Activated naive CD8-positive, alpha-beta T cell (primary cell): ENCODE results near the gene ADAM23.
"Not testable (repeated sequence)": the region's sequence is repeated elsewhere in the genome, so short reads cannot be mapped to it uniquely, and the experiment has no call there.

Experiments used
- H3K27ac Mint-ChIP-seq: one replicate; pipeline ENCODE4 v1.8.0; 2021; ENCODE audit warnings: mixed read lengths
- H3K27me3 Mint-ChIP-seq: one replicate; pipeline ENCODE4 v1.8.0; 2021; ENCODE audit warnings: mixed read lengths
- H3K36me3 Mint-ChIP-seq: one replicate; pipeline ENCODE4 v1.8.0; 2021; ENCODE audit warnings: mixed read lengths
- H3K4me1 Mint-ChIP-seq: one replicate; pipeline ENCODE4 v1.8.0; 2021; ENCODE audit warnings: low read depth, mixed read lengths
- H3K4me3 Mint-ChIP-seq: one replicate; pipeline ENCODE4 v1.8.0; 2021; ENCODE audit warnings: mild to moderate bottlenecking, mixed read lengths
- H3K9me3 Mint-ChIP-seq: one replicate; pipeline ENCODE4 v1.8.0; 2021; ENCODE audit warnings: low read depth, mixed read lengths

ADAM23 gene, protein sequence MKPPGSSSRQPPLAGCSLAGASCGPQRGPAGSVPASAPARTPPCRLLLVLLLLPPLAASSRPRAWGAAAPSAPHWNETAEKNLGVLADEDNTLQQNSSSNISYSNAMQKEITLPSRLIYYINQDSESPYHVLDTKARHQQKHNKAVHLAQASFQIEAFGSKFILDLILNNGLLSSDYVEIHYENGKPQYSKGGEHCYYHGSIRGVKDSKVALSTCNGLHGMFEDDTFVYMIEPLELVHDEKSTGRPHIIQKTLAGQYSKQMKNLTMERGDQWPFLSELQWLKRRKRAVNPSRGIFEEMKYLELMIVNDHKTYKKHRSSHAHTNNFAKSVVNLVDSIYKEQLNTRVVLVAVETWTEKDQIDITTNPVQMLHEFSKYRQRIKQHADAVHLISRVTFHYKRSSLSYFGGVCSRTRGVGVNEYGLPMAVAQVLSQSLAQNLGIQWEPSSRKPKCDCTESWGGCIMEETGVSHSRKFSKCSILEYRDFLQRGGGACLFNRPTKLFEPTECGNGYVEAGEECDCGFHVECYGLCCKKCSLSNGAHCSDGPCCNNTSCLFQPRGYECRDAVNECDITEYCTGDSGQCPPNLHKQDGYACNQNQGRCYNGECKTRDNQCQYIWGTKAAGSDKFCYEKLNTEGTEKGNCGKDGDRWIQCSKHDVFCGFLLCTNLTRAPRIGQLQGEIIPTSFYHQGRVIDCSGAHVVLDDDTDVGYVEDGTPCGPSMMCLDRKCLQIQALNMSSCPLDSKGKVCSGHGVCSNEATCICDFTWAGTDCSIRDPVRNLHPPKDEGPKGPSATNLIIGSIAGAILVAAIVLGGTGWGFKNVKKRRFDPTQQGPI

DNA sequence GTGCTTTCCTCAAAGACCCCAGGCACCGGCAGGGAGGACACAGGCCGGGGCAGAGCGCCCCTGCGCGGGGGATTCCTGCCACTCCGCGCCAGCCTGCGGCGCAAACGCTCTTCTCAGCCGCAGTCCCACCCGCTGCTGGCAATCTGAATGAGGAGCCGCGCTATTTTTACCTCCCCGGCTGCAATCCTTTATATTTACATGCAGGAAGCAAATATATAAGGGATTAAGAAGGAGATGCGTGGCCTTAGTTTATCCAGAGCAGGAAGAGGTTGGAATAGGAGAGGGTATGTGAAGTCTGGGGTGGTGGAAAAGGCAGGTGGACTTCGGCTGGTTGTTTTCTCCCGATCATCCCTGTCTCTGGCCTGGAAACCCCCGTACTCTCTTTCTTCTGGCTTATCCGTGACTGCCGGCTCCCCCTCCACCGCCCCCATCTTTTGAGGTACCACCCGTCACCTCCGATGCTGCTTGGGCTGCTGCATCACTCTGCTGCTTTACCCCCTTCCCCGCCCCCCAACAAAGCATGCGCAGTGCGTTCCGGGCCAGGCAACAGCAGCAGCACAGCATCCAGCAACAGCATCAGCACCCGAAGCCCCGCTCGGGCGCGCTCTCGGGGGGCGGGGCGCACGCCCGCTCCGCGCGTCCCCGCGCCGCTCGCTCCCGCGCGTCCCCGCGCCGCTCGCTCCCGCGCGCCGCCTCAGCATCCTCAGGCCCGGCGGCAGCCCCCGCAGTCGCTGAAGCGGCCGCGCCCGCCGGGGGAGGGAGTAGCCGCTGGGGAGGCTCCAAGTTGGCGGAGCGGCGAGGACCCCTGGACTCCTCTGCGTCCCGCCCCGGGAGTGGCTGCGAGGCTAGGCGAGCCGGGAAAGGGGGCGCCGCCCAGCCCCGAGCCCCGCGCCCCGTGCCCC lies at the start of gene ADAM23:
TSS of gene ADAM23 (plus strand) at position 700 of the 902 bp plus-strand sequence. CDS start 335 bp downstream, outside the sequence.
- Mint-ChIP-seq H3K9me3 (no peaks in the 10 kb centered on the region), H3K27ac (no peak within 1 kb of the TSS), H3K4me1 (peaks cover 13% of the 10 kb centered on the region), H3K4me3 (peak within 1 kb of the TSS; percentile 86), H3K36me3 (no peaks in the 10 kb centered on the region), H3K27me3 (peaks cover 53% of the 10 kb centered on the region)

DNA sequence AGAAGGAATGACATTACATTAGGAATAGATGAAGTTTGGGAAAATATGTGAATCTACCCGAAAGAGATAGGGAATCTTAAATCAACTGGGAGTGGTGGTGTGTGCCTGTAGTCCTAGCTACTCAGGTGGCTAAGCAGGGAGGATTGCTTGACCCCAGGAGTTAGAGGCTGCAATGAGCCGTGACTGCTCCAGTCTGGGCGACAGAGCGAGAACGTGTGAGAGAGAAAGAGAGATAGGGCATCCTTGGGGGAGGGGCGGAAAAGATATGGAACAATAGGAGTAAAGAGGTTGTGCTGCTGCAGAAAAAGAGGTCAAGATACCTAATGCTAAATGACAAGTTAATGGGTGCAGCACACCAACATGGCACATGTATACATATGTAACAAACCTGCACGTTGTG lies 47.1 kb upstream of the ADAM23 start:
- Mint-ChIP-seq H3K27ac (no peak overlapping the region), H3K27me3 (no peaks in the 10 kb centered on the region), H3K9me3 (no peaks in the 10 kb centered on the region), H3K4me3 (no peak overlapping the region), H3K4me1 (no peaks in the 10 kb centered on the region), H3K36me3 (no peaks in the 10 kb centered on the region)

DNA sequence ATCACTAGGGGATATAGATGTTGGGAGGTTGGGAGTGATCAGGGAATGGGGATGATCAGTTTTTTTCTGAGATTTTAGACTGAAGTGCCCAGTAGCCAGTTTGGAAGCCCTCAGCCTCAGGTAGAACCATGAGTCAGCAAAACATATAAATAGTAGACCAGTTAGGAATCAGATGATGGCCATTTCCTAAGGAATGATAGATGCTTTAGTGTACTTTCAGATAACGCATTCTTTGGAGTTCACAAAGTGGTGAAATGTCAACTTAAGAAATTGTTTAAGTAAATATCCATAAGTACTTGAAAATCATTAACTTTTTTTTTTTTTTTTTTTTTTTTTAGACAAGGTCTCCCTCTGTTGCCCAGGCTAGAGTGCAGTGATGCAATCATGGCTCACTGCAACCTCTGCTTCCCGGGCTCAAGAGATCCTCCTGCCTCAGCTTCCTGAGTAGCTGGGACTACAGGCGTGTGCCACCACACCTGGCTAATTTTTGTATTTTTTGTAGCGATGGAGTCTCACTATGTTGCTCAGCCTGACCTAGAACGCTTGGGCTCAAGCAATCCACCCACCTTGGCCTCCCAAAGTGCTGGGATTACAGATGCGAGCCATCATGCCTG lies 40.3 kb upstream of the ADAM23 start:
- not testable (repeated sequence) for H3K36me3 Mint-ChIP-seq

DNA sequence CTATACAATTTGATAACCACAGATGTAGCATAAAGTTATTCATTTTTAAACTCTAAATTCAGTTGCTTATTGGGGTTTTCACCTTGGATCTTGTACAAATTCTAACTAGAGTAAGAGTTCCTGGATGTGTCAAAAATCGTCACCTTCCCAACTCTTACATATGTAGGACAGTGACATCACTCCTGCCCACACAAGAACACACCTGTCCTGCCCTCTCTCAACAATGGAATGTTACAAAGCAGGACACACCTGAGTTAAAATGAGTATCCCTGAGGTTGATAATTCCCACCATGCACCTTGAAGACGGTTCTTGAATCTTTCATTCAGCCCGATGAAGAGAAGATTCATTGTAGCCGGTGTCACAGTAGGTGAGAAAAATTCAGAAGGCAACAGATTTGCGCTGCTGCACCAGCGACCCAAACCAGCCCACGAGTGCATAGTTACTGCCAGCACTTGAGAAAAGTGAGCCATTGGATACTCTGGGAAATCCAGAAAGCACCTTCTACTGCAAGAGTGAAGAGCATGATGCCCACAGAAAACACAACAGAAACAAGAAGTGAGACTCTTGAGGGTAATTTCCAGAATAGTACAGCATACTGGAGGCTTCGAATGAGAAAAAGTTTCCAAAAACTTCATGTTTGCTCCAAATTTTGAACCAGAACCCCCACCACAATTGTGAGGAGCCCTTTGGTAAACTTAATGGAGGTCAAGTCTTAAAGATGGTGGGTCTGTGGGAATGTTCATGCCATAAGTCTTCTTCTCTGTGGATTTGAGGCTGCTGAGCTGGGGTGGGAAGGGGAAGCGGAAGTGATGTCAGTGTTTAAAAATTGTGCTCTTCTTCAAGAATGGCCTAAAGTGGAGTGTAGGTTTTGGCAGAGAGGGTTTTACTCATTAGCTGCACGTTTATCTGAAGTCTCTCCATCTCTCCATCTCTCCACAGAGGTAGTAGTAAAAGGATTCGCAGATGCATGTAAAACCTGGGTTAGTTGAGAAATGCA lies 34.7 kb upstream of the ADAM23 start:
- Mint-ChIP-seq H3K36me3 (no peaks in the 10 kb centered on the region), H3K4me1 (no peaks in the 10 kb centered on the region), H3K4me3 (no peak overlapping the region), H3K9me3 (no peaks in the 10 kb centered on the region), H3K27me3 (peaks cover 7% of the 10 kb centered on the region), H3K27ac (no peak overlapping the region)

More for the DNA sequence above, 40.3 kb upstream of the ADAM23 start:
- H3K27ac Mint-ChIP-seq, H3K27me3 Mint-ChIP-seq, H3K4me1 Mint-ChIP-seq, H3K4me3 Mint-ChIP-seq, H3K9me3 Mint-ChIP-seq: not testable (repeated sequence)

DNA sequence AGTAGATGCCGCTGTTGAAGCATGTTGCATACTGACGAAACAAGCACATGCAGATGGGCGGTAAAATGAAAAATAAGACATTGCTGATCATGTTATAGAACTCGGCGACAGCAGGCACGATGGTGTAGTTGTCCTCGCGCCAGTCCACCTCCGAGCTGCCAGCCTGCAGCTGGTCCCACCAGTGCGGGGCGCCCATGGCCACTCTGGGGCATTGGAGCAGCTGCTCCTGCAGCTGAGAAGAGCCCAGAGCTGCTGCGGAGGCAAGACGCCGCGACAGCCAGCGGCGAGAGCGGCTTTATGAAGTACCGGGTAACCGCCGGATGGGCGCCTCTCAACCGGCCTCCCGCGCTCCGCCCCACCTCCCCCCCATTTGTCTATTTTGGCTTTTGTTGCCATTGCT lies 32.6 kb upstream of the ADAM23 start:
- Mint-ChIP-seq H3K9me3 (no peaks in the 10 kb centered on the region), H3K4me3 (no peak overlapping the region), H3K4me1 (no peaks in the 10 kb centered on the region), H3K27ac (no peak overlapping the region), H3K36me3 (no peaks in the 10 kb centered on the region), H3K27me3 (peaks cover 7% of the 10 kb centered on the region)

DNA sequence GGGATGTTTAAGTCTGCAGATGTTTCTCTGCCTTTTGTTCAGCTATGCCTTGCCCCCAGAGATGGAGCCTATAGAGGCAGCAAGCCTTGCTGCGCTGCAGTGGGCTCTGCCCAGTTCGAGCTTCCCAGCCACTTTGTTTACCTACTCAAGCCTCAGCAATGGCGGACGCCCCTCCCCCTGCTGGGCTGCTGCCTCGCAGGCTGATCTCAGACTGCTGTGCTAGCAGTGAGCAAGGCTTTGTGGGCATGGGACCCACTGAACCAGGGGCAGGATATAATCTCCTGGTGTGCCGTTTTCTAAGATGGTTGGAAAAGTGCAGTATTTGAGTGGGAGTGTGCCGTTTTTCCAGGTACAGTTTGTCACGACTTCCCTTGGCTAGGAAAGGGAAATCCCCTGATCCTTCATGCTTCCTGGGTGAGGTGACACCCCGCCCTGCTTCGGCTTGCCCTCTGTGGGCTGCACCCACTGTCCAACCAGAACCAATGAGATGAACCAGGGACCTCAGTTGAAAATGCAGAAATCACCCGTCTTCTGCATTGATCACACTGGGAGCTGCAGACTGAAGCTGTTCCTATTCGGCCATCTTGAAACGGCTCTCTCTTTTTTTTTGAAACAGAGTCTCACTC lies 27.6 kb upstream of the ADAM23 start:
- H3K36me3 Mint-ChIP-seq, result no peaks in the 10 kb centered on the region
- H3K27ac Mint-ChIP-seq, result no peak overlapping the region
- peaks cover 4% of the 10 kb centered on the region for H3K9me3 Mint-ChIP-seq
- no peaks in the 10 kb centered on the region for H3K4me1 Mint-ChIP-seq
- peaks cover 9% of the 10 kb centered on the region for H3K27me3 Mint-ChIP-seq
- H3K4me3 Mint-ChIP-seq, result no peak overlapping the region

DNA sequence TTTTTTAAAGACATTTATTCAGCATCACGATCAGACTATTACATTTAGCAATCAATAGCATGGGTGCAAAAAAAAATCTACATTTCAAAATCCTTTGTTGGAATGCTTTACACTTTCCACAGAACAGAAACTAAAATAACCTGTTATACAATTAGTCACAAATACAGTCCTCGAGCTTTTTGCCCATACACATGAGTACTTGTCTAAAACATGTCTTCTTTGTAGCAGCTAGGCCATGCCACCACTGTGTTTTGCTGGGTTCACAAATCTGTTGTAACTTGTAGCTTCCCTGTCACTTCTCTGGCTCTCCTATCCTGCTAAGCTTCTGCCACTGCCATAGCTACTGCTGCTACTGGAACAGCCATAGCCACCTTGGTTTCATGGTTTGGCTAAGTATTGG lies 24.4 kb upstream of the ADAM23 start:
- Mint-ChIP-seq H3K4me1 (no peaks in the 10 kb centered on the region), H3K9me3 (peaks cover 4% of the 10 kb centered on the region), H3K27me3 (peaks cover 13% of the 10 kb centered on the region), H3K4me3 (no peak overlapping the region), H3K36me3 (no peaks in the 10 kb centered on the region), H3K27ac (no peak overlapping the region)

DNA sequence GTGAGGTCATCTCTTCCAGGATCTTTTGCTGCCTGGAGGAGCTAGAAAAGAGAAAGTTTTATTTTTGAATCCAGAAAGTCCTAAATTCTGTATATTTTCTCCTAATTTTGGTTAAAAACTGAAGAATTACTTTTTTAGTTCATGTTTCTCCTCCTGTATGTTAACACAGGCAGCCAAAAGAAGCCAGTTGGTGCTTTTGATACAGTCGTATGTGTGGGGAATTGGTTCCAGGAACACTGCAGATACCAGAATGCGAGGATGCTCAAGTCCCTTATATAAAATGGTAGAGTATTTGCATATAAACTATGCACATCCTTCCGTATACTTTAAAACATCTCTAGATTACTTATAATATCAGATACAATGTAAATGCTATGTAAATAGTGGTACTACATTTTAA lies 22.6 kb upstream of the ADAM23 start:
- Mint-ChIP-seq H3K9me3 (peaks cover 4% of the 10 kb centered on the region), H3K27ac (no peak overlapping the region), H3K4me3 (no peak overlapping the region), H3K4me1 (no peaks in the 10 kb centered on the region), H3K36me3 (no peaks in the 10 kb centered on the region), H3K27me3 (peaks cover 13% of the 10 kb centered on the region)

DNA sequence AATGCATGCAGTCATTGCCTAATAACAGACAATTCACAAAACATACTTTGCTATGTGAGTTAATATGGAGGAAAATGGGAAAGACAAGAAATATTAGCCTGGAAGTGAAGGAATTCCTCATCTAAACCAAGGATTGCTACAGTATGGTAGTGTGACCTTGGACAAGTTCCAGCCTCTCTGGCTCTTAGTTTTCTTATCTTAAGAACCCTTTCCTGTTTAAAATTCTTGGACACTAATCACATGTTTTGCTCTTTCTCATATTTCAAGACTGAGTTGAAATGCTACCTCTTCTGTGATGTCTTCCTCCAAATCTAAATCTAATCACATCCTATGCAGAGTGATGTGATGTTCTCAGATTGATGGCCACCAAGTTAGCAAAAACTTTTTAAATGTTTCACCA lies 20.8 kb upstream of the ADAM23 start:
- Mint-ChIP-seq H3K4me1 (no peaks in the 10 kb centered on the region), H3K27me3 (peaks cover 8% of the 10 kb centered on the region), H3K9me3 (peaks cover 4% of the 10 kb centered on the region), H3K36me3 (no peaks in the 10 kb centered on the region), H3K27ac (no peak overlapping the region), H3K4me3 (no peak overlapping the region)

DNA sequence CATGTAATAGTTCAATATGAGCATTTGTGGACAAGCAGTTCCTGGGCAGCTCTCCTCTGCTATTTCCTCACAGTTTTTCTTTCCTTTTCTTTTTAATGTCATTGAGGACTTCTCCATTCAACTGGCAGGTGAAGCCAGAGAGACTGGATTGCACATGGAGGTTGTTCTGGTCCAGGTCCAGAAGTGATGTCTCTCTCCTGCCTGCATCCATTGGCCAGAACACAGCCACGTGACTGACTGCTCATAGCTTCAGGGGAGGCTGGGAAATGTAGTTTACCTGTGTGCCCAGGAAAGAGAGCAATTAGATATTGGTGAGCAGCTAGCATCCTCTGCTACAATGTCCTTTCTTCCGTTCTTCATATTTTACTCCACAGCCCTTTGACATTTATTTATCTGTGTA lies 20.2 kb upstream of the ADAM23 start:
- Mint-ChIP-seq H3K4me3 (no peak overlapping the region), H3K27ac (no peak overlapping the region), H3K9me3 (peaks cover 4% of the 10 kb centered on the region), H3K27me3 (peaks cover 10% of the 10 kb centered on the region), H3K4me1 (no peaks in the 10 kb centered on the region), H3K36me3 (no peaks in the 10 kb centered on the region)

DNA sequence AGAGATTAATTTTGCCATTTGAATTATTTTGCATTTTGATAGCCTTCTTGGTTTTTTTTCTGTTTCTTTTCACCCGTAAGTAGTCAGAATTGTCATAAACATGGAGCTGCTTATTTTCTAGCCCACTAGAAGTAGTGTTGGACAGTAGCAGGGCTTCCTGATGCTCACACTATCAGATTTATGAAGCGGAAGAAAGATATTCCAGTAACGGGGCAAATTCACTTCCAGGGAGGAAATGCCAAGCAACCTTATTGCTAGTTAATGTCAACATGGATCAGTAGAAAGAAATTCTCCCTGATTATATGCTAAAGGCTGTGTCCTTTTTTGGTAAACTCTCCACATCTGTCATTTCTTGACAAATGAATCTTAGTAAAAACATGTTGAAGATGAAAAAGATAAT lies 19.2 kb upstream of the ADAM23 start:
- Mint-ChIP-seq H3K4me3 (no peak overlapping the region), H3K27me3 (peaks cover 10% of the 10 kb centered on the region), H3K4me1 (no peaks in the 10 kb centered on the region), H3K9me3 (peaks cover 3% of the 10 kb centered on the region), H3K27ac (no peak overlapping the region), H3K36me3 (no peaks in the 10 kb centered on the region)

DNA sequence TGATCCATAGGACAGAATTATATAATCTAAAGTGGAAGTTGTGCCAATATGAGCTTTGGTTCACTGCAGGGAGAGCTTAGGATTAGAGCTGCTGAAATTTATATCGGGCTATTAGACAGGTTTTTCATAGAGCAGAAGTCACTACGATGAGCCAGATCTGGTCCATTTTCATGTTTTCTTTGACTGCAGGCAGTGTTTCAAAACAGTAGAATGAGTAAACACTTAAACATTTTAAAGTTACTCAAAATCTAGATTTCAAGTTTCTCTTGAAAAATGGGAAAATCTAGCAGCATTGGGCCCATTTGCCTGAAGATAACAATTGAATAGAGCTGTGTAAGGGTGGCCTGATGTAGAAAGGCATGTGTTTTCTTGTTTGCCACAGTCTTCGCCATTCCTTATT lies 14.5 kb upstream of the ADAM23 start:
- H3K4me3 Mint-ChIP-seq, result no peak overlapping the region
- H3K36me3 Mint-ChIP-seq, result no peaks in the 10 kb centered on the region
- no peak overlapping the region for H3K27ac Mint-ChIP-seq
- H3K27me3 Mint-ChIP-seq, result peaks cover 2% of the 10 kb centered on the region
- no peaks in the 10 kb centered on the region for H3K4me1 Mint-ChIP-seq
- no peaks in the 10 kb centered on the region for H3K9me3 Mint-ChIP-seq

DNA sequence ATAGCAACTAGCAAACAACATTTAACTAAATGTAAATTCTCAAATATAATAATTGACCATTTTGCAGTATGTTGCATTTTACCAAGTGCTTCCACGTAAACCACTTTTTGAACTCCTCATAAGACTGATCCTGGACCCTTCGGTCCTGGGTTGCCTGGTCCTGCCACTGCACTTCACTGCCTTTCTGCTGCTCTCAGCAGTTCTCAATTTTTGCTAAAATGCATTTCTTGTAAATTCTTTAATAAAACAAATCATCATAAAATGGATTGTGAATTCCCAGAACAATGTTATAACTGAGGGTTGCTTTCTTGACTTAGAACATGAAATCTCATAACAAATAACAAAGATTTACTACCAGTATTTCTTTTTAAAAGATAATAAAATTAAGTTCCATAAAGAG lies 12.9 kb upstream of the ADAM23 start:
- Mint-ChIP-seq H3K4me1 (no peaks in the 10 kb centered on the region), H3K36me3 (no peaks in the 10 kb centered on the region), H3K27me3 (peaks cover 2% of the 10 kb centered on the region), H3K27ac (no peak overlapping the region), H3K9me3 (no peaks in the 10 kb centered on the region), H3K4me3 (no peak overlapping the region)
